ENCODE data around the gene NRN1L.
"Not testable (repeated sequence)": the region's sequence is repeated elsewhere in the genome, so short reads cannot be mapped to it uniquely, and the experiment has no call there.

The NRN1L gene

GRCh38 chr16:67883872-67884261 lies 818 bp upstream of the NRN1L start:
- DNase-seq: no peak

DNA sequence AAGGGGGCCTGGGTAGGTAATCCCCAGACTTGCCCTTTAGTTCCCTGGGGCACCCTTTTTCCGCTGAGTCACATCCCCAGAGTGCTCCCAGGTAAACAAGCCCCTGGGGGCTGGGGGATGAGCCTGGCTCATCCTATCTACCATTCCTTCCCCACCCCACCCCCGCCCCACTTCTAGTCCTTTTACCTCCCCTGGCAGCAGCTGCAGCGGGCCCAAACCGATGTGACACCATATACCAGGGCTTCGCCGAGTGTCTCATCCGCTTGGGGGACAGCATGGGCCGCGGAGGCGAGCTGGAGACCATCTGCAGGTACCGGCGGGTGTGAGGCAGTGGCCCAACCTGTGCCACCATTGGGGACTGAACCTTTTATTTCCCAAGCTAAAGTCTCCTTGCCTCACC lies 860 bp downstream of the NRN1L start:
- no peak for DNase-seq

DNA sequence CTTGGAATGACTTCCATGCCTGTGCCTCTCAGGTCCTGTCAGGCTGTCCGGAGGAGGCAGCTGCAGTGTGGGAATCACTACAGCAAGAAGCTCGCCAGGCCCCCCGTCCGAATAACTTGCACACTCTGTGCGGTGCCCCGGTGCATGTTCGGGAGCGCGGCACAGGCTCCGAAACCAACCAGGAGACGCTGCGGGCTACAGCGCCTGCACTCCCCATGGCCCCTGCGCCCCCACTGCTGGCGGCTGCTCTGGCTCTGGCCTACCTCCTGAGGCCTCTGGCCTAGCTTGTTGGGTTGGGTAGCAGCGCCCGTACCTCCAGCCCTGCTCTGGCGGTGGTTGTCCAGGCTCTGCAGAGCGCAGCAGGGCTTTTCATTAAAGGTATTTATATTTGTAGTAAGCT lies 1.3 kb downstream of the NRN1L start:
- DNase-seq: no peak

DNA sequence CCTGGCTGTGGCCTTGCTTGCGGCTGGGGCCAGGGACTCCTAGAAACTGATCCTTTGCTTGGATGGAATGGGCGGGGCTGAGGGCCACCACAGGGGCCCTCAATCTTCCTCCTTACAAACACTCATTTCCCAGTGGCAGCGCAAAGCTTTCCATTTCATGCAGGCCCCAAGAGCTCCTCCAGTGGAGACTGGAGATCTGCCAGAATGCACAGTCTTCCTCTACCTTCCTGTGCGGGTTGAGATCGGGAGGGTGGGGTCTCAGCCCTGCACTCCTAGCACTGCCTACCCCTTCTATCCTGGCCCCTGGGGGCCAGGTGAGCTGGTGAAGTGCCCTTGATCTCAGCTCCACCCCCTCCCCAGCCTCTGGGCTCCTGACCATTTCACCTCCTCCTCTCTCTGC lies 1.7 kb downstream of the NRN1L start:
- no peak for DNase-seq

GRCh38 chr16:67888331-67888730 lies 3.6 kb downstream of the NRN1L start:
- no peak for DNase-seq

DNA sequence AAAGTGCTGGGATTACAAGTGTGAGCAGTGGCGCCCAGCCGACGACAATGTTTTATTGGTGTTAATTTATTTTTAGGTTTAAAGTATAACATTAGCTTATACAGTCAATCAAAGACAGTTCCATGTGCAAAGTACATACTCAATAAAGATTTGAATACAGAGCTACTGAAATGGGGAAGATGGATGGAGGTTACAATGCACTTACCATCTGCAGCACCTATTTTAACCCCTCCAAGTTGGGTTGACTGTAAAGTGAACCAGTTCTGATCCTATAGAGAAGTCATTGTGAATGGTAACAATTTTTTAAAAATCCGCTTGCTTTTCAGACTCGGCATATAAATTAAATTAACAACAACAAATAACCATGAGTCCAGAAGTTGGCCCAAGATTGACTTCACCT lies 7.7 kb downstream of the NRN1L start:
- no peak for DNase-seq

DNA sequence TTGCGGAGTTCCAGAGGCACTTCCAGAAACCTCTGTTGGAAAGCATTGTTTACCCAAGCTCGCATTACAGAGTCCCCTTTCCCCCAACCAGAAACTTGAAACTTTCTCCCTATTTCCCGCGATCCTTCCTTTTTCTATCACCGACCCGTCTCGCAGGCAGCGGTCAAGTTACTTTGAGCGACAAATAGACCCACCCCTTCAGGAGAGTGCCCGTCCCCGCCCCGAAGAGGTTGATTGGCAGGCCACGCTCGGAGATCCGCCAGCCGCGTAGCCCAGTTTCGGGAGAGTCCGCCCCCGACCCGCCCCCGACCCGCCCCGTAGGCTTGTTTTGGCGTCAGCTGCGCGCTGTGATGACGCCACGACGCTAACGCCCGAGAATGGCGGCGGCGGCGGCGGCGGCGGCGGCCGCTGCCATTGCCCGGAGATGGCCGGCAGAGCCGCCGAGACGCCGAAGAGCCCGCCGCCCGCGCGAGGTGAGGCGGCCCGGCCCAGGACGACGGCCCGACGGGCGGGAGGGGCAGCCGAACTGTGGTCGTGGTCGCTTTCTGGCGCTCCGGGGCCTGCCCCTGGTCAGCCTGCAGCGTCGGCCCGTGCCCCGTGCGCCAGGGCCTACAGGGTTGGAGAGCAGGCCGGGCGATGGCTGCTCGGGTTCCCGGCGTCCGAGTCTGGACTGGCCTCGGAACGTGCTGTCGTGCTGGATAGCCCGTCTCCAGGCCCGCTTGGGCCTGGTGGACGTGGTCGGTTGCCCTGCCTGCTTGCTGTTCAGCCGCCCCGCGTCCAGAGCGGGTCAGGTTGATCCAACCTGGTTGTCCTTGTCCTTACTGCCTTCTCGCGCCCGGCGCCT lies 8.4 kb downstream of the NRN1L start, which contains the start of gene PSKH1:
PSKH1 (plus strand) TSS at position 356 of the 844 bp plus-strand sequence. CDS start 15,496 bp downstream, outside the sequence.
- DNase-seq: peak; percentile 89

- DNase-seq: no peak
These were observed 9.2 kb downstream of the NRN1L start for GRCh38 chr16:67893743-67894399.

GRCh38 chr16:67897231-67897630 lies 12.5 kb downstream of the NRN1L start:
- no peak for DNase-seq

GRCh38 chr16:67901734-67902133 lies 17.0 kb downstream of the NRN1L start:
- no peak for DNase-seq

DNA sequence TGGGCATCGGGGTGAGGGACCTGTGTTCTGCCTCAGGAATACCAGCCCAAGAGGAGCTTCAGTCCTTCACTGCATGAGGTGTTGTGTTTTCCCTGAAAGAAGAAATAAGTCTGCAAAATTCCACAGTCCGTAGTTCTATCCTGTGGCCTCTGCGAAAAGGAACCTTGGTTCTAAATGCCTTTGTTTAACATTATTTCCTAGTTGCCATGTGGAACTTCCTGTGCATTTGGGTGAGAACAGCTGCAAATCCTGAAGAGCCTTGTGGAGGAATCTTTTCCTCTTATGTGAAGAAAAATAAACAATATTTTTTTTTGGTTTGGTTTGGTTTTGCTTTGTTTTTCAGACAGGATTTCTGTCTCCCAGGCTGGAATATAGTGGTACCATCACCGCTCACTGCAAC lies 18.1 kb downstream of the NRN1L start:
- no peak for DNase-seq

DNA sequence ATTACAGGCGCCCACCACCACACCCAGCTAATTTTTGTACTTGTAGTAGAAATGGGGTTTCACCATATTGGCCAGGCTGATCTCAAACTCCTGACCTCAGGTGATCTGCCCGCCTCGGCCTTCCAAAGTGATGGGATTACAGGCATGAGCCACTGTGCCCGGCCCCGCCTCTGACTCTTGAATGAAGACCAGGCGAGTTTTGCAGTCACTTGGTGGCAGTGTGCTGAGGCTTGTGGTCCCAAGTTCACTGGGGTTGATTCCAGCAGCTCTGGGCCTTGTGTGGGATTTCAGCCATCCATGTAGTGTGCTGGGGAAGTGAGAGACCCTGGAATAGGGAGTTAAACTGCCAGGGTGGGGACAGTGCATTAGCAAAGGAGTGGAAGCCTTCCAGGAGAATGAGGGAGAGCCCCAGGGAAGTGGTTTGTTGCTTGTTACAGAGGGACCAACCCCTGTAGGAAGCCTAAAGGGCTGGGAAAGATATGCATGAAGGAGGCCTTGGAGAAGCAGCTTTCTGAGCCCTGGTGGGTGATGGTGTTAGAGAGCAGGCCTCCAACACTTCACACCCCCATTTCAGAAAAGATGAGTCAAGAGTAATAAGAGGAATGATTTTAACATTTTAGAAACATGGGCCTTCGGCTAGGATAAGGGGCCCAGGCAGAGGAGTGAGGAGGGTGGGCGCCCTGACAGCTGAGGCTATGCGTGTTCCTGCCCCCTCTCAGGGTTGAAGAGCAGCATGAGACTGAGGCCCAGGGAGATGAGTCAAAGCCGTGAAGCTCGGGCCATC lies 22.9 kb downstream of the NRN1L start:
- no peak for DNase-seq

DNA sequence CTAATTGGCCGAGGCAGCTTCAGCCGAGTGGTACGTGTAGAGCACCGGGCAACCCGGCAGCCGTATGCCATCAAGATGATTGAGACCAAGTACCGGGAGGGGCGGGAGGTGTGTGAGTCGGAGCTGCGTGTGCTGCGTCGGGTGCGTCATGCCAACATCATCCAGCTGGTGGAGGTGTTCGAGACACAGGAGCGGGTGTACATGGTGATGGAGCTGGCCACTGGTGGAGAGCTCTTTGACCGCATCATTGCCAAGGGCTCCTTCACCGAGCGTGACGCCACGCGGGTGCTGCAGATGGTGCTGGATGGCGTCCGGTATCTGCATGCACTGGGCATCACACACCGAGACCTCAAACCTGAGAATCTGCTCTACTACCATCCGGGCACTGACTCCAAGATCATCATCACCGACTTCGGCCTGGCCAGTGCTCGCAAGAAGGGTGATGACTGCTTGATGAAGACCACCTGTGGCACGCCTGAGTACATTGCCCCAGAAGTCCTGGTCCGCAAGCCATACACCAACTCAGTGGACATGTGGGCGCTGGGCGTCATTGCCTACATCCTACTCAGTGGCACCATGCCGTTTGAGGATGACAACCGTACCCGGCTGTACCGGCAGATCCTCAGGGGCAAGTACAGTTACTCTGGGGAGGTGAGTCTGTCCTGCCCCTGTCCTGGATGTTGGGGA lies 24.5 kb downstream of the NRN1L start:
- no peak for DNase-seq

DNA sequence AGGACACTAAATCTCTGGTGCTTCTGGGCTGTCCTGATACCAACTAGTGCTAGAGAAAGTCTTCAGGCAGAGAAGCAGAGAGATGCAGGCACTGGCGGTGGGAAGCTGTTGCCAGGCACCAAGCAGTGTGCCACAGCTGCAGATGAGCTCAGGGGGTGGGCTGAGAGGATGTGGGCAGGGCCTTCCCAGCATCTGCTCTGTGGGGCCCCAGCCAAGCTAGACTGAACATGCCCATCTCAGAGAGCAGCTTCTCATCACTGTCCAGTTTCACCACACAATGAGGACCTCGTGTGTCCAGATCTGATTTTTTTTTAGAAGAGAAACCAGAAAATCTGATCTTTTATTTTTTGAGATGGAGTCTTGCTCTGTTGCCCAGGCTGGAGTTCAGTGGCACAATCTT lies 25.5 kb downstream of the NRN1L start:
- DNase-seq: no peak

- no peak for DNase-seq
These were observed 30.2 kb downstream of the NRN1L start for GRCh38 chr16:67914758-67915495.

GRCh38 chr16:67915496-67915769 lies 30.7 kb downstream of the NRN1L start:
- DNase-seq: not testable (repeated sequence)

DNA sequence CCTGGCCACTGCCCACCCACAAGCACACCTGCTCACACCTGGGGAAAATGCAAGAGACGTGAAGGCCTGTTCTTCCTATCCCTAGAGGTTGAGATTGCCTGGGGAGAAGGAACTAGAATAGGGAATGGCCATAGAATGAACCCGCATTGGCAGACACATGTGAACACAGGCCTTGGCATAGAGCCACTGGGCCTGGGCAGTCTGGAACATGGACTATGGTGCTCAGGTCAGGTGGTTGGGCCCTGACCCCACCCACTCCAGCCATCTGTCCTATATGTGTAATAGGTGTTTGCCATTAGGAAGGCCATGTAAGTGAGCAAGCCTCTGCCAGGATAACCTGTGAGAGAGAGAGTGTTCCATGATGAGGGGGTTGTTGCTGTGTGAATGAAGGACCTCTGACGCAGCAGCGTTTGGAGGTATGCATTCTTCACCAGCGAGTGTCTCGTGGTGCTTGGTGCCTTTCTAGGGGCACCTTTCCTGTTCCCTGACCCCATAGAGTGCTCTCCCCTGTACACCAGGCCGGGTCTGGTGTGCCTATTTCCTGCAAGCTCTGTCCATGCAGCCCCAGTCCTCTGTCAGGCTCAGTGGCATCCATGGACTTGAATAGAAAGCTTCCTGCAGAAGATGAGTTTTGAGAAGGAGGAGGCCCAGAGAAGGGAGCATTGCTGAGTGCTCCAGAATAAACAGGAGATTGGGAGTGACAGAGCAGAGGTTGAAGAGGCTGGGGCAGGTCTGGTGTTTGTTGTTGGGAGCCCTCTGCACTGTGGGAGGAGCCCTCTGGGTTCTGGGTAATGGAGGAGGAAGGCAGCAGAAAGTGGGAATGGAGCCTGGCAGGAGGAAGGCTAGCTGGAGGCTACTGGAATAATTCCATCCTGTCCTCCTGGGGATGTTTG lies 31.4 kb downstream of the NRN1L start:
- no peak for DNase-seq

DNA sequence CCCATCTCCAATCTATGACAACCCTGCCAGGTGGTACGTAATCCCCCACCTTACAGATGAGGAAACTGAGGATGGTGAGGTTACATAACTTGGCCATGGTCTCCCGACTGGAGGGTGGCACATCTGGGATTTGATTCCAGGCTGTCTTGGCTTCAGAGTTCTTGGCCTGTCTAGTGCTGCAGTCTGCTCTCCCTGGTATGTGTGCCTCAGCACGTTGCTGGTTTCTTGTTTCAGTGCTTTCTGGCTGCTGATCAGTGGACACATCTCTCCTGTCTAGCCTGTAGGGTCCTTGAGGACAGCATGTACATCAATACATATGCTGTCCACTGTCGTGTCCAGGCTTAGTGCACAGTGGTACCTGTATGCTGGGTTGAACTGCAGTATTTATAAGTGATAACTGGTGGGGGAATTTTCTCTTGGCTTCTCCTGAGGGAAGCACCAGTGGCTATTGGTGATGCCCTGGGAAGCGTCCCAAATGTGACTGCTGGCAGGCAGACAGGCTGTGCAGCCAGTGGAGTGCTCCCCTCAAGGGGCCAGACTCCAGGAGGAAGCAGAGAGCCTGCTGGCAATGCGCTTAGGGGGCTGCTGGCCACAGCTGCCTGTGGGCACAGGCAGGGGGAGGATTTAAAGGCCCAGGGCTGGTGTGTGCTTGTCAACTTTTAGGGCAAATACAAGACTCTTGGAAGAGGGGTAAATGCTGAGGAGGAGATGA lies 32.6 kb downstream of the NRN1L start:
- no peak for DNase-seq

GRCh38 chr16:67917852-67918236 lies 33.2 kb downstream of the NRN1L start:
- DNase-seq: no peak

- no peak for DNase-seq
These were observed 35.0 kb downstream of the NRN1L start for GRCh38 chr16:67919622-67920221.

All from NCI-H2227 treated with DMSO at 0.1 percent for 48 hours (cell line).